ENCODE data around the gene TMCO2.

DNA sequence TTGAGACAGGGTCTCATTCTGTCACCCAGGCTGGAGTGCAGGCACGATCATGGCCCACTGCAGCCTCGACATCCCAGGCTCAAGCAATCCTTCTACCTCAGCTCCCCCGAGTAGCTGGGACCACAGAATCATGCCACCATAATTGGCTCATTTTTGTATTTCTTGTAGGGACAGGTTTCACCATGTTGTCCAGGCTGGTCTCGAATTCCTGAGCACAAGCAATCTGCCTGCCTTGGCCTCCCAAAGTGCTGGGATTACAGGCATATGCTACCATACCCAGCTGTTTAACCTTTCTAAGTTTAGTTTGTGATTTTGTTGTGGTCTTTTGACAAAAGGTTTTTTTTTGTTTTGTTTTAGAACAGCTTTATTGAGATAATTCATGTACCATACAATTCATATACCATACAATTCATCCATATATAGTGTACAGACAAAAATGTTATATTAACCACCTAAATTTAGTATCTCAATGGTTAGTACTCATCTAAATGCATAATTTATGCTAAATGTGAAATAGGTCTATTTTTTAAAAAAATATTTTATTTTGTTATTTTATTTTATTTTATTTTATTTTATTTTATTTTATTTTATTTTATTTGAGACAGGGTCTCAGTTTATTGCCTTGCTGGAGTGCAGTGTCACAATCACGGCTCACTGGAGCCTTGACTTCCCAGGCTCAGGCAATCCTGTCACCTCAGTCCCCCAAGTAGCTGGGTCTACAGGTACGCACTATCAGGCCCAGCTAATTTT, 19.2 kb downstream of the TMCO2 start:
- TF ChIP-seq POLR2A (IDR thresholded peaks at IDR 0.05; ENCODE audit: low read length) (no peak), GATA1 (IDR thresholded peaks at IDR 0.05; ENCODE audit: low read depth, low read length) (no peak)

Data from erythroblast (primary cell).